Thymus (tissue), 11 donors: ENCODE data around the gene PRIM2. TPM values are rescaled to one million over a fixed set of nuclear protein-coding genes. Genes with fewer than 3 reads are reported as not detected.
"Not testable (repeated sequence)": the region's sequence is repeated elsewhere in the genome, so short reads cannot be mapped to it uniquely, and the experiment has no call there.

Source experiments
- DNase-seq, 9 donors: peaks; one replicate each; pipeline ENCODE4 v3.0.0-alpha.2; 2013; ENCODE audit warnings: low spot score in 9 of 9, low read depth in 6 of 9, missing footprints in 1 of 9
- H3K27ac ChIP-seq, 2 donors: one replicate each; pipeline ENCODE4 v1.5.1; 2013; ENCODE audit warnings: control low read depth in 1 of 2, low read depth in 1 of 2, low read length in 1 of 2, mild to moderate bottlenecking in 1 of 2, moderate library complexity in 1 of 2
- H3K27me3 ChIP-seq, 2 donors: one replicate each; pipeline ENCODE4 v1.5.1; 2013; ENCODE audit warnings: low read length in 1 of 2; ENCODE audit not compliant: control insufficient read depth in 2 of 2, insufficient read depth in 1 of 2
- H3K36me3 ChIP-seq, 2 donors: one replicate each; pipeline ENCODE4 v1.5.1; 2013; ENCODE audit warnings: low read length in 1 of 2, mild to moderate bottlenecking in 1 of 2, moderate library complexity in 1 of 2; ENCODE audit not compliant: control insufficient read depth in 2 of 2, insufficient read depth in 2 of 2
- H3K4me1 ChIP-seq, 2 donors: one replicate each; pipeline ENCODE4 v1.5.1; 2013; ENCODE audit warnings: low read length in 2 of 2; ENCODE audit not compliant: control insufficient read depth in 2 of 2, insufficient read depth in 2 of 2
- H3K4me3 ChIP-seq, 2 donors: one replicate each; pipeline ENCODE4 v1.5.1; 2013; ENCODE audit warnings: low read length in 2 of 2, control low read depth in 1 of 2, mild to moderate bottlenecking in 1 of 2
- H3K9me3 ChIP-seq, 2 donors: one replicate each; pipeline ENCODE4 v1.5.1; 2013; ENCODE audit warnings: low read length in 1 of 2, mild to moderate bottlenecking in 1 of 2; ENCODE audit not compliant: control insufficient read depth in 2 of 2, insufficient read depth in 1 of 2
- WGBS: extraction: QIAGEN DNeasy Blood & Tissue Kit; methylation state at CpG from one replicate; pipeline ENCODE4 v1.1.7; 2013; 5-methylcytosine and 5-hydroxymethylcytosine counted together
- polyA plus RNA-seq: library from polyadenylated mRNA; stranded (reverse); fragments of 200-250 nt; gene quantifications from one replicate; pipeline ENCODE4 v1.2.3, GENCODE V29; 2013
- total RNA-seq: library from RNA; stranded (reverse); fragments of 120-200 nt; gene quantifications from one replicate; pipeline ENCODE4 v1.2.4, GENCODE V29; 2013
- donor health status: healthy.

Gene PRIM2
- total and polyA plus RNA-seq, 2 donors, result 9.7 to 34.2 TPM

DNA sequence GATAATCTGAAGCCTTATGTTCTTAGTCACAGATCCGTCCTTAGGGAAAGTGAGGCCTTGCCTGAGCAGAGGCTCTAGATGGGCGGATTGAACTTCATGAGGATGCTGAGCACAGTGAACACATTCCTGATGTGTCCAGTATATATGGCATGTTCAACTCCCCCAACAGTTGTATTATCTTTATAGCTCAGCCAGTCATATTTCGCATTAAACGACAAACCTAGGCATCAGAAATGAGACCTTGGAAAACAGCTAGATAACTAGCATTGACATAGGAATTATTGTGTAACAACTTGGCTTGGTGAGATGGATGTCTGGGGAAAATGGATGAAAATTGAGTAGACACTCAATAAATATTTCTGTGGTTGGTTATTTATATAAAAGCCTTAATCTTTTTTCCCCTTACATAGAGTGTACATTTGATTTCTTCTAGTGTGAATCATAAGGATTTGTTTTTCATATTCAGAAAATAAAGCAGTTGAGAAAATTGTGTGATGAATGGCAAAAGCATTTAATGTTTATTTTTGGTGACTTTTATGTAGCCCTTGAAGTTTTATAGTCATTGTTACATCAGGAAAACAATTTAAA is 169.2 kb downstream of the PRIM2 start:
- WGBS, result 98% methylated on average over 4 of the region's 4 CpGs
- not testable (repeated sequence) for H3K27ac ChIP-seq, H3K4me3 ChIP-seq, H3K27me3 ChIP-seq, H3K4me1 ChIP-seq, H3K36me3 ChIP-seq, DNase-seq, H3K9me3 ChIP-seq

DNA sequence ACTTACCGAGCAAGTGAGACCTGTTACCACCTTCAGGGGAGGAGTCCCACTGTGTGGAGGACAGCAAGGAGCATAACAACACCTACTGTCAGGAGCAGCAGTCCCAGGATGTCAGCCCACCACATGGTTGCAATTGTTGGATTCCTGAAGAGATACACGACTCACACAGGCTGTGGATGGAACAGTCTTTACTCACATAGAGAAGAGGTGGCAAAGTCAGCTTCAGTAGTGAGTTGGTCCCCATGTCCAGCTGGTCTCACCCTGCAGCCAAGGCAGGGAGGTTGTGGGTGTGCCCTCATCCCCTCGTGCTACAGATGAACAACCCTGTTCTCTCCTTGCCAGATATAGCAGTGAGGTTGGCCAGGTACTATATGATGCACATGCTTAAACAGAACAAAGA is 171.1 kb downstream of the PRIM2 start:
- not testable (repeated sequence) for H3K4me1 ChIP-seq, H3K4me3 ChIP-seq, H3K9me3 ChIP-seq, DNase-seq, H3K27ac ChIP-seq, H3K36me3 ChIP-seq, H3K27me3 ChIP-seq
- 99% methylated on average over 3 of the region's 3 CpGs for WGBS

DNA sequence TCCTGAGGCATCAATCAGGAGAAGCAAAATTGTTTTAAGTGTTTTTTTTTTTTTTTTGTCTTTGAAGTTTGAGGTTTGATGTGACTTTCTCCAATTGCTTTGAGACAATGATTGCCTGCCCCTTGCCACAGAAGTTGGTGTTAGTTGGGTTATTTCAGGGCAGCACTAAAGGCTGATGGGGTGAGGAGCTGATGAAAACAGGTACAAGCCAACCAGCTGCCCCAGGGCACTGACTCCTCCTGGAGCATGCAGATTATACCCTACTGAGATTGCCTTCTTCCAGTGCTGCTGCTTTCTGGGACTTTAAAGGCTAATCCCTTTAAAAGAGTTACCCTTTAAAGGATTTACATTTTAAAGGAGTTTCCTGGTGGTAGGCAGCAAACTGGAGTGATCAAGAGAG is 172.5 kb downstream of the PRIM2 start:
- H3K4me3 ChIP-seq, H3K4me1 ChIP-seq, H3K27ac ChIP-seq, DNase-seq, H3K36me3 ChIP-seq, H3K9me3 ChIP-seq, H3K27me3 ChIP-seq: not testable (repeated sequence)

DNA sequence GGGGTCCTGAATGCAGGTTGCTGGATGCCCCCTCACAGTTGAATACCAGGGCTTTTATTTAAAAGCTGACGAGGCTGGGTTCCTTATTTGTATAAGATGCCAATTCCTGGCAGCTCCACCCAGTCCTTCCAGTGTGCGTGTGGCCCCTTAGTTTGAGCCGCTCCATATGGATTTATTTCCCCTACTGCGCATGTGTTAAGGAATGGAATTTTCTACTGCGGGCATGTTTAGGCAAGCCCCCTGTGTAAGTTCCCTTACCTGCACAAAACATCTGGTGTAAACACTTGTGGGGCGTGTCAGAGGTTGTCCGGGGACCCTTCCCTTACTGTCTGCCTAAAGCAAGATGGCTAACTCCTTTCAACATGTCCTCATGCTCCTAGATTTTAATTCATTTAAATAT is 174.4 kb downstream of the PRIM2 start:
- H3K9me3 ChIP-seq, H3K4me1 ChIP-seq, H3K4me3 ChIP-seq, H3K27ac ChIP-seq, H3K27me3 ChIP-seq, DNase-seq, H3K36me3 ChIP-seq: not testable (repeated sequence)
- WGBS, result 98% methylated on average over 7 of the region's 7 CpGs

DNA sequence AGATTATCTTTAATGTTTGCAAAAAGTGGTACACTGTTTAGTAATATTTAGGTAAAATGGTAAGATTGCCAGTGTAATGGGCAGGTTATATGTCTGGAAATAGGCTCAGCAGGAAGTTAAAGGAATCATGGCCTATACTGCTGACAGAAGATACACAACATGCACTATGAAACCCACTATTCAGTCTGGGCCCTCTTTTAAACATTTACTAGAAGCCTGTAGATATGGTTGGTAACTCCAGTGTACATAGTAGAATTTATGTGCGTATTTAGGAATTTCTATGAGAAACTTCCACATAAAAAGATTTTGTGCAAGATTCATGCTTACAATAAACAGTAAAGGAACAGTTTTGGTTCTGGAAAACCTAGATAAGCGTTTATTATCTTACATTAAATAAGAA is 178.8 kb downstream of the PRIM2 start:
- not testable (repeated sequence) for H3K36me3 ChIP-seq, H3K9me3 ChIP-seq, H3K4me3 ChIP-seq, DNase-seq, H3K27me3 ChIP-seq, H3K4me1 ChIP-seq, H3K27ac ChIP-seq
- WGBS, result over 99% methylated on average over 2 of the region's 2 CpGs

DNA sequence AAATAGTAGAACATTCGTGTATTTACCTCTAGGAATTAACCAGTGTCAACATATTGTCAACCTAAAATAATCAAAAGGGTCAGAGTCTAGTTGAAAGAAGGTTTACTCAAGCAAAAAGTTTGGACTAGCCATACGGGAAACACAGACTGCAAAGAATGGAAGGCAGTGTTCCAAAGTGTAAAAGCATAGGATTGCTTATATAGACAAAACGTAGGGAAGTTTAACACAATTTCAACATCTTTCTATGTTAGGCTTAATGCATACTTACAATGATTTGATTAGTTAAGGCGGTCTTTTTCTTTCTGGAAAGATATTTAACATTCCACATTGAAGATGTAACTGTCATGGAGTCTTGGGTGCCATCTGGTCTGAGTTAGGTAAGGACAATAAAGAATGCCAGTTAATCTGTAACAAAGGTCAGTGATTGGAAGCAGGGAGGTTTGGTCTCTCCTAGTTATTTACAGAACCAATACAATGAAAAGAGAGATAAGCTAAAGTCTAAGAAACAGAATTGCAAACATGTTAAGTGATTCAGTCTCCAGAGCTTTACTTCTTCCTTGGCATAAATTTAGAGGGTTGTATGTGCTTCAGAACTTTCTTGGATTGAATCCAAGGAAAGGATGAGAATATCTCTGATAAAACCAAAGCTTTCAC is 183.1 kb downstream of the PRIM2 start:
- not testable (repeated sequence) for DNase-seq
- 96% methylated on average over 4 of the region's 4 CpGs for WGBS

DNA sequence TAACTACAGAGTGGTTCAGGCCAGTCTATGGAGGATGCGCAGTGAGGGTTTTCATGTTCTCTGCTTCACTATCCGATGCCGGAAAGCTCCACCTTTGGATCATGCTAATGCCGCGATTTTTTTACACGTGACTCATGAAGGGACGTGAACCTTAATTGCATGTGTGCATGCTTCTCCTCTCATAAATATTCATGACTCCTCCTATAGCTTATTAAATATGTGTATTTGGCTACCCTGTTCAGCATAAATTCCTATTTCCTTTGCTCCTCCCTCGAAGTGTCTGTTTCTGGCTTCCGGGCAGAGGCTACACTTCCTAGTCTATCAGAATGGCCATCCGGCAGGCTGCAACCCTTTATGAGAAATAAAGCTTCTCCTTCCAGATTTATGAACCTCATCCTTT is 185.0 kb downstream of the PRIM2 start:
- not testable (repeated sequence) for H3K36me3 ChIP-seq, H3K9me3 ChIP-seq, H3K4me3 ChIP-seq, DNase-seq, H3K27me3 ChIP-seq, H3K27ac ChIP-seq, H3K4me1 ChIP-seq
- WGBS, result 98% methylated on average over 10 of the region's 10 CpGs

More for the DNA sequence above, 183.1 kb downstream of the PRIM2 start:
- H3K9me3 ChIP-seq, H3K36me3 ChIP-seq, H3K4me1 ChIP-seq, H3K27me3 ChIP-seq, H3K4me3 ChIP-seq, H3K27ac ChIP-seq: not testable (repeated sequence)

DNA sequence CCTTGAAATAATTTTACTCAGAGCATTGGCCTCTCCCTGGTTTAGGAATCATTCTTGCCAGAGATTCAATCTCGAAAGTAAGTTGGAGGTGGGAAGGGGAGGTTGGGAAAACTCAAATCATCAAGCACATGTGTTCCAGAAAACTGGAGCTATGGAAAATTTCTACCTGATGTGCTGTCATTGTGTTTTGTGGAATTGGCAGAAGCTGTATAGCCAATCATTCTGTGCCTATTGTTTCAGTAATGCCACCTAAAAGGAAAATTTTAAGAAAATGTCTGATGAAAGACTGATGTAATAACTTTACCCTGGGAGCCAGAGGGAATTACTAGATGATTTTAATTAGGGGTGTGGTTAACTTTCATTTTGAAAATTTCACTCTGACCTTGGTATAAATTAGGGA is 187.8 kb downstream of the PRIM2 start:
- 97% methylated on average over 1 of the region's 1 CpG for WGBS
- H3K4me3 ChIP-seq, H3K4me1 ChIP-seq, H3K27ac ChIP-seq, H3K27me3 ChIP-seq, DNase-seq, H3K9me3 ChIP-seq, H3K36me3 ChIP-seq: not testable (repeated sequence)

DNA sequence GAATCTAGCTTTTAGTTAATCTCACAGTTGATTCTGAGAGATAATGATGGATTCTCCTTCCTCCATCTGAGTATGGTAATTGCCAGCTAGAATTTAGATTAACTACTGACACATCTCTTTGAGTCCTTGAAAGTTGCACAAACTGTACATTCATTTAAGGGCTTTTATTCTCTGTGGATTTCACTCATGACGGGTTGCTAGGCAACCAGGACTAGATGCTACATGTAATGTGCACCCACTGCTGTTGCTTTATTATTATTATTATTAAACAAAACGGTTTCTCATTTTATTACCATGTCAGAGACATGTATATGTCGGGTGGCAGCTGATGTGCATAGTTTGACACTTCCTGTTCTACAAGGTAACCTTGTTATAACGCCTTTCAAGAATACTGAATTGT is 193.0 kb downstream of the PRIM2 start:
- H3K36me3 ChIP-seq, H3K4me1 ChIP-seq, H3K27ac ChIP-seq, H3K9me3 ChIP-seq, H3K4me3 ChIP-seq, H3K27me3 ChIP-seq, DNase-seq: not testable (repeated sequence)
- 98% methylated on average over 4 of the region's 4 CpGs for WGBS
